K562 (cell line): Measurements from ENCODE around the gene CIAO3. TPM values are rescaled to one million over a fixed set of nuclear protein-coding genes. Genes with fewer than 3 reads are reported as not detected.

ENCODE experiments used
- CBFB ChIP-seq: sonication (generic); formaldehyde crosslinking; IDR thresholded peaks from 2 replicates; pipeline ENCODE4 v1.4.0; 2020; ENCODE audit warnings: mild to moderate bottlenecking, missing genetic modification reagents
- ELF4 ChIP-seq: fragments of 450-650 bp; formaldehyde crosslinking; IDR thresholded peaks from 2 replicates; pipeline ENCODE4 v1.4.0; 2022; ENCODE audit warnings: missing genetic modification characterization
- ETV1 ChIP-seq: fragments of 450-650 bp; conservative IDR thresholded peaks from 2 replicates; pipeline ENCODE4 v1.6.1; 2016; ENCODE audit warnings: missing genetic modification characterization, control low read depth, low read depth, missing compliant biosample characterization
- FOXP1 ChIP-seq: sonication (generic); formaldehyde crosslinking; IDR thresholded peaks from 2 replicates; pipeline ENCODE4 v1.8.0; 2022; ENCODE audit warnings: mild to moderate bottlenecking, missing genetic modification reagents
- HDGF ChIP-seq: fragments of 450-650 bp; IDR thresholded peaks from 2 replicates; pipeline ENCODE4 v1.6.1; 2016
- HMG20B ChIP-seq: fragments of 250-450 bp; sonication (Bioruptor Pico); IDR thresholded peaks from 2 replicates; pipeline ENCODE4 v1.5.0; 2021; ENCODE audit warnings: mild to moderate bottlenecking
- HNRNPK ChIP-seq: fragments of 200-400 bp; formaldehyde crosslinking; IDR thresholded peaks from one replicate; pipeline ENCODE4 v1.6.1; 2018; ENCODE audit warnings: mild to moderate bottlenecking, low read depth, low read length; ENCODE audit not compliant: poor library complexity, severe bottlenecking
- KLF10 ChIP-seq: fragments of 250-450 bp; sonication (Bioruptor Pico); IDR thresholded peaks from 2 replicates; pipeline ENCODE4 v1.6.1; 2021; ENCODE audit warnings: matching md5 sums
- KLF13 ChIP-seq: fragments of 450-650 bp; IDR thresholded peaks from 2 replicates; pipeline ENCODE4 v1.6.1; 2016; ENCODE audit warnings: missing genetic modification characterization, low read depth, mild to moderate bottlenecking, missing compliant biosample characterization, moderate library complexity, borderline replicate concordance
- OTX1 ChIP-seq: fragments of 450-650 bp; formaldehyde crosslinking; IDR thresholded peaks from 2 replicates; pipeline ENCODE4 v1.4.0; 2022; ENCODE audit warnings: mild to moderate bottlenecking
- RAD51 ChIP-seq: fragments of 450-650 bp; IDR thresholded peaks from 2 replicates; pipeline ENCODE4 v1.7.1; 2016; ENCODE audit warnings: low read depth, mild to moderate bottlenecking, borderline replicate concordance
- SETDB1 ChIP-seq: IDR thresholded peaks from one replicate; pipeline ENCODE4 v1.6.1; 2012; ENCODE audit warnings: low read length, control low read depth, inconsistent platforms
- TAF7 ChIP-seq: fragments of 450-650 bp; IDR thresholded peaks from 2 replicates; pipeline ENCODE4 v1.6.1; 2016; ENCODE audit warnings: missing genetic modification characterization, missing compliant biosample characterization
- ZNF23 ChIP-seq: fragments of 250-450 bp; sonication (Bioruptor Pico); IDR thresholded peaks from 2 replicates; pipeline ENCODE4 v1.4.0; 2020; ENCODE audit warnings: mild to moderate bottlenecking
- ZNF263 ChIP-seq: sonication (generic); formaldehyde crosslinking; IDR thresholded peaks from 2 replicates; pipeline ENCODE4 v1.8.0; 2022; ENCODE audit warnings: mild to moderate bottlenecking, missing genetic modification reagents, borderline replicate concordance
- ZNF347 ChIP-seq: fragments of 450-650 bp; formaldehyde crosslinking; IDR thresholded peaks from 2 replicates; pipeline ENCODE4 v1.4.0; 2020; ENCODE audit warnings: low read depth, mild to moderate bottlenecking, moderate library complexity
- ZNF551 ChIP-seq: fragments of 250-450 bp; sonication (Bioruptor Pico); IDR thresholded peaks from 2 replicates; pipeline ENCODE4 v1.5.0; 2021; ENCODE audit warnings: mild to moderate bottlenecking, moderate library complexity
- polyA plus RNA-seq, 8 experiments: library from polyadenylated mRNA; depleted of rRNA in 4 of 8; stranded (reverse) in 5 of 8; unstranded in 3 of 8; fragments of >200 nt; fragmentation: Nextera tagmentation in 2 of 8; fragmentation: Illumina TruSeq in 1 of 8; extraction: Ambion mirVana in 2 of 8; extraction: Trizol in 1 of 8; gene quantifications; 2 replicates each; pipeline versions ENCODE4 v1.2.1 to v1.2.3, GENCODE V29; 2011 to 2014; ENCODE audit warnings: inconsistent platforms in 1 of 8, missing spikeins in 1 of 8
- total RNA-seq, 7 experiments: library from RNA; depleted of rRNA in 6 of 7; stranded (reverse); fragments of >200 nt in 6 of 7; fragmentation: Illumina TruSeq in 2 of 7; extraction: Trizol in 2 of 7; gene quantifications; 2 replicates each; pipeline versions ENCODE4 v1.2.1 to v1.2.3, GENCODE V29; 2011 to 2021; ENCODE audit warnings: low replicate concordance in 1 of 7
- TF ChIP-seq, protein P1 (sequence below): fragments of 450-650 bp; formaldehyde crosslinking; conservative IDR thresholded peaks from 2 replicates; pipeline ENCODE4 v1.4.0; 2022; ENCODE audit warnings: mild to moderate bottlenecking, missing genetic modification characterization
- TF ChIP-seq, protein P2 (sequence below): IDR thresholded peaks from 3 replicates; pipeline ENCODE4 v1.6.1; 2011; ENCODE audit warnings: borderline replicate concordance, mild to moderate bottlenecking; ENCODE audit not compliant: insufficient read length, insufficient read depth
- TF ChIP-seq, protein P3 (sequence below): sonication (generic); formaldehyde crosslinking; IDR thresholded peaks from 2 replicates; pipeline ENCODE4 v1.8.1; 2022; ENCODE audit warnings: missing genetic modification reagents
- TF ChIP-seq, protein P4 (sequence below): fragments of 250-450 bp; sonication (Bioruptor Pico); IDR thresholded peaks from 2 replicates; pipeline ENCODE4 v1.4.0; 2020; ENCODE audit warnings: mild to moderate bottlenecking
- TF ChIP-seq, protein P5 (sequence below): IDR thresholded peaks from 2 replicates; pipeline ENCODE4 v1.6.1; 2011; ENCODE audit not compliant: insufficient read length; ENCODE audit errors: extremely low read depth

The CIAO3 gene
- total and polyA plus RNA-seq, 9 of the 15 experiments (the other 6 are each of a cell fraction or from before 2014, with no cell fraction given): 2.2 to 35.6 (median 18.7) TPM

DNA sequence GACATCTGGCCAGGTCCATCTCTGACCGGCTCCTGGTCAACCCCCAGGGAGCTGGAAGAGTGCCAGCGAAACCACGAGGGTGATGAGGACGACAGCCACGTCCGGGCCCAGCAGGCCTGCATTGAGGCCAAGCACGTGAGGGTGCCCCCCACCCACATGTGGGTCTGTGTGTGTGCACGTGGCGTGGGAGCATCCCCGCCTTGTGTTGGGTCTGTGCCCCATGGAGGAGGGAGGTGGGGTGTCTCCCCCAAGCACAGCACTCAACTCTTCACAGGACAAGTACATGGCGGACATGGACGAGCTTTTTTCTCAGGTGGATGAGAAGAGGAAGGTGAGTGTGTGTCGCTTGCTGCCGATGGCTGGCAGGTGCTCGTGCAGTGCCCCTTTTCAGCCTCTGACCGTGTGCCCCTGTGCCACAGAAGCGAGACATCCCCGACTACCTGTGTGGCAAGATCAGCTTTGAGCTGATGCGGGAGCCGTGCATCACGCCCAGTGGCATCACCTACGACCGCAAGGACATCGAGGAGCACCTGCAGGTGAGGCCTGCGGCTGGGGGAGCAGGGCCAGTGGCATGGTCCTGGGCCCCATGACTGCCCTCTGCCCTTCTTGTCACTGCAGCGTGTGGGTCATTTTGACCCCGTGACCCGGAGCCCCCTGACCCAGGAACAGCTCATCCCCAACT lies 58.9 kb downstream of the CIAO3 start (continued):
- no peak for TF ChIP-seq RAD51
- no peak for TF ChIP-seq SETDB1
- TF ChIP-seq HNRNPK: no peak
- TF ChIP-seq, protein P1, sequence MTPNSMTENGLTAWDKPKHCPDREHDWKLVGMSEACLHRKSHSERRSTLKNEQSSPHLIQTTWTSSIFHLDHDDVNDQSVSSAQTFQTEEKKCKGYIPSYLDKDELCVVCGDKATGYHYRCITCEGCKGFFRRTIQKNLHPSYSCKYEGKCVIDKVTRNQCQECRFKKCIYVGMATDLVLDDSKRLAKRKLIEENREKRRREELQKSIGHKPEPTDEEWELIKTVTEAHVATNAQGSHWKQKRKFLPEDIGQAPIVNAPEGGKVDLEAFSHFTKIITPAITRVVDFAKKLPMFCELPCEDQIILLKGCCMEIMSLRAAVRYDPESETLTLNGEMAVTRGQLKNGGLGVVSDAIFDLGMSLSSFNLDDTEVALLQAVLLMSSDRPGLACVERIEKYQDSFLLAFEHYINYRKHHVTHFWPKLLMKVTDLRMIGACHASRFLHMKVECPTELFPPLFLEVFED (CRISPR knock-in tag): no peak
- no peak for TF ChIP-seq KLF10 (CRISPR knock-in tag)
- TF ChIP-seq ZNF551 (CRISPR knock-in tag): no peak
- TF ChIP-seq FOXP1 (CRISPR knock-in tag): peak; percentile 42
- TF ChIP-seq, protein P2, sequence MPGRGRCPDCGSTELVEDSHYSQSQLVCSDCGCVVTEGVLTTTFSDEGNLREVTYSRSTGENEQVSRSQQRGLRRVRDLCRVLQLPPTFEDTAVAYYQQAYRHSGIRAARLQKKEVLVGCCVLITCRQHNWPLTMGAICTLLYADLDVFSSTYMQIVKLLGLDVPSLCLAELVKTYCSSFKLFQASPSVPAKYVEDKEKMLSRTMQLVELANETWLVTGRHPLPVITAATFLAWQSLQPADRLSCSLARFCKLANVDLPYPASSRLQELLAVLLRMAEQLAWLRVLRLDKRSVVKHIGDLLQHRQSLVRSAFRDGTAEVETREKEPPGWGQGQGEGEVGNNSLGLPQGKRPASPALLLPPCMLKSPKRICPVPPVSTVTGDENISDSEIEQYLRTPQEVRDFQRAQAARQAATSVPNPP: no peak
- no peak for TF ChIP-seq ZNF347 (CRISPR knock-in tag)
- TF ChIP-seq, protein P3, sequence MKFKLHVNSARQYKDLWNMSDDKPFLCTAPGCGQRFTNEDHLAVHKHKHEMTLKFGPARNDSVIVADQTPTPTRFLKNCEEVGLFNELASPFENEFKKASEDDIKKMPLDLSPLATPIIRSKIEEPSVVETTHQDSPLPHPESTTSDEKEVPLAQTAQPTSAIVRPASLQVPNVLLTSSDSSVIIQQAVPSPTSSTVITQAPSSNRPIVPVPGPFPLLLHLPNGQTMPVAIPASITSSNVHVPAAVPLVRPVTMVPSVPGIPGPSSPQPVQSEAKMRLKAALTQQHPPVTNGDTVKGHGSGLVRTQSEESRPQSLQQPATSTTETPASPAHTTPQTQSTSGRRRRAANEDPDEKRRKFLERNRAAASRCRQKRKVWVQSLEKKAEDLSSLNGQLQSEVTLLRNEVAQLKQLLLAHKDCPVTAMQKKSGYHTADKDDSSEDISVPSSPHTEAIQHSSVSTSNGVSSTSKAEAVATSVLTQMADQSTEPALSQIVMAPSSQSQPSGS (CRISPR knock-in tag): no peak
- TF ChIP-seq, protein P4, sequence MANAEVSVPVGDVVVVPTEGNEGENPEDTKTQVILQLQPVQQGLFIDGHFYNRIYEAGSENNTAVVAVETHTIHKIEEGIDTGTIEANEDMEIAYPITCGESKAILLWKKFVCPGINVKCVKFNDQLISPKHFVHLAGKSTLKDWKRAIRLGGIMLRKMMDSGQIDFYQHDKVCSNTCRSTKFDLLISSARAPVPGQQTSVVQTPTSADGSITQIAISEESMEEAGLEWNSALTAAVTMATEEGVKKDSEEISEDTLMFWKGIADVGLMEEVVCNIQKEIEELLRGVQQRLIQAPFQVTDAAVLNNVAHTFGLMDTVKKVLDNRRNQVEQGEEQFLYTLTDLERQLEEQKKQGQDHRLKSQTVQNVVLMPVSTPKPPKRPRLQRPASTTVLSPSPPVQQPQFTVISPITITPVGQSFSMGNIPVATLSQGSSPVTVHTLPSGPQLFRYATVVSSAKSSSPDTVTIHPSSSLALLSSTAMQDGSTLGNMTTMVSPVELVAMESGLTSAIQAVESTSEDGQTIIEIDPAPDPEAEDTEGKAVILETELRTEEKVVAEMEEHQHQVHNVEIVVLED (CRISPR knock-in tag): no peak
- no peak for TF ChIP-seq ZNF263 (CRISPR knock-in tag)
- no peak for TF ChIP-seq TAF7 (tag)
- TF ChIP-seq HMG20B (CRISPR knock-in tag): no peak
- no peak for TF ChIP-seq OTX1 (CRISPR knock-in tag)
- TF ChIP-seq HDGF: no peak
- no peak; the same call in 1 of the 2 replicates for TF ChIP-seq ETV1 (tag)
- TF ChIP-seq ZNF23 (CRISPR knock-in tag): no peak
- TF ChIP-seq KLF13 (tag): no peak
- no peak for TF ChIP-seq ELF4 (CRISPR knock-in tag)
- TF ChIP-seq CBFB: peak; percentile 45; the same call in 1 of the 2 replicates
- TF ChIP-seq, protein P5, sequence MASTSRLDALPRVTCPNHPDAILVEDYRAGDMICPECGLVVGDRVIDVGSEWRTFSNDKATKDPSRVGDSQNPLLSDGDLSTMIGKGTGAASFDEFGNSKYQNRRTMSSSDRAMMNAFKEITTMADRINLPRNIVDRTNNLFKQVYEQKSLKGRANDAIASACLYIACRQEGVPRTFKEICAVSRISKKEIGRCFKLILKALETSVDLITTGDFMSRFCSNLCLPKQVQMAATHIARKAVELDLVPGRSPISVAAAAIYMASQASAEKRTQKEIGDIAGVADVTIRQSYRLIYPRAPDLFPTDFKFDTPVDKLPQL: no peak
- TF ChIP-seq, all 486 proteins: peak for 50
